ENCODE measurements around the gene ACY1. TPM values are rescaled to one million over a fixed set of nuclear protein-coding genes. Genes with fewer than 3 reads are reported as not detected.

ACY1 gene
- total RNA-seq, 1 donor from 2014 or later = 24.5 TPM

GRCh38 chr3:51941798-51942602, 41.3 kb upstream of the ACY1 start, which contains the start of the genes PARP3 and RRP9:
Gene PARP3 (plus strand): TSS chr3:51942363. CDS start chr3:51943356, 993 bp downstream.
Gene RRP9 (minus strand): TSS chr3:51941904. CDS start chr3:51941867, 37 bp downstream.
- H3K4me3 Mint-ChIP-seq (ENCODE audit: unreplicated experiment) = peak within 1 kb of the TSS; percentile 78
- peak; percentile 100 for TF ChIP-seq CTCF (IDR thresholded peaks at IDR 0.05)
- H3K4me1 Mint-ChIP-seq (ENCODE audit: low read depth) = peaks cover 33% of the 10 kb centered on the region
- no peaks in the 10 kb centered on the region for H3K27me3 Mint-ChIP-seq (ENCODE audit: low read depth)
- H3K36me3 Mint-ChIP-seq (ENCODE audit: low read depth) = peaks cover 12% of the 10 kb centered on the region
- H3K9me3 Mint-ChIP-seq (ENCODE audit: low read depth) = no peaks in the 10 kb centered on the region
- H3K27ac Mint-ChIP-seq (ENCODE audit: unreplicated experiment) = peak within 1 kb of the TSS; percentile 81
- peak; percentile 100 for DNase-seq (ENCODE audit: low spot score)

- H3K9me3 Mint-ChIP-seq (ENCODE audit: low read depth) = no peaks in the 10 kb centered on the region
- DNase-seq (ENCODE audit: low spot score) = peak; percentile 79
- no peaks in the 10 kb centered on the region for H3K27me3 Mint-ChIP-seq (ENCODE audit: low read depth)
- H3K4me1 Mint-ChIP-seq (ENCODE audit: low read depth) = peaks cover 33% of the 10 kb centered on the region
- peak overlapping the region; percentile 81 for H3K27ac Mint-ChIP-seq (ENCODE audit: unreplicated experiment)
- H3K36me3 Mint-ChIP-seq (ENCODE audit: low read depth) = peaks cover 4% of the 10 kb centered on the region
- peak overlapping the region; percentile 78 for H3K4me3 Mint-ChIP-seq (ENCODE audit: unreplicated experiment)
- no peak for TF ChIP-seq CTCF (IDR thresholded peaks at IDR 0.05)
These were observed 40.5 kb upstream of the ACY1 start for GRCh38 chr3:51942603-51943450.

- Mint-ChIP-seq H3K4me3 (ENCODE audit: unreplicated experiment) (no peak overlapping the region), H3K27ac (ENCODE audit: unreplicated experiment) (no peak overlapping the region)
These were observed 39.6 kb upstream of the ACY1 start for GRCh38 chr3:51943451-51944391.

GRCh38 chr3:51944451-51945021, 38.8 kb upstream of the ACY1 start:
- DNase-seq (ENCODE audit: low spot score) = no peak
- Mint-ChIP-seq H3K27ac (ENCODE audit: unreplicated experiment) (no peak overlapping the region), H3K4me3 (ENCODE audit: unreplicated experiment) (no peak overlapping the region), H3K36me3 (ENCODE audit: low read depth) (peaks cover 2% of the 10 kb centered on the region), H3K4me1 (ENCODE audit: low read depth) (peaks cover 28% of the 10 kb centered on the region), H3K9me3 (ENCODE audit: low read depth) (no peaks in the 10 kb centered on the region), H3K27me3 (ENCODE audit: low read depth) (no peaks in the 10 kb centered on the region)
- no peak for TF ChIP-seq CTCF (IDR thresholded peaks at IDR 0.05)

More at GRCh38 chr3:51943451-51944391, 39.6 kb upstream of the ACY1 start:
- Mint-ChIP-seq H3K4me1 (ENCODE audit: low read depth) (peaks cover 33% of the 10 kb centered on the region), H3K36me3 (ENCODE audit: low read depth) (peaks cover 3% of the 10 kb centered on the region), H3K9me3 (ENCODE audit: low read depth) (no peaks in the 10 kb centered on the region), H3K27me3 (ENCODE audit: low read depth) (no peaks in the 10 kb centered on the region)
- TF ChIP-seq CTCF (IDR thresholded peaks at IDR 0.05) = no peak
- peak; percentile 83 for DNase-seq (ENCODE audit: low spot score)
